Measurements from ENCODE around the gene PHF2.

The PHF2 gene

DNA sequence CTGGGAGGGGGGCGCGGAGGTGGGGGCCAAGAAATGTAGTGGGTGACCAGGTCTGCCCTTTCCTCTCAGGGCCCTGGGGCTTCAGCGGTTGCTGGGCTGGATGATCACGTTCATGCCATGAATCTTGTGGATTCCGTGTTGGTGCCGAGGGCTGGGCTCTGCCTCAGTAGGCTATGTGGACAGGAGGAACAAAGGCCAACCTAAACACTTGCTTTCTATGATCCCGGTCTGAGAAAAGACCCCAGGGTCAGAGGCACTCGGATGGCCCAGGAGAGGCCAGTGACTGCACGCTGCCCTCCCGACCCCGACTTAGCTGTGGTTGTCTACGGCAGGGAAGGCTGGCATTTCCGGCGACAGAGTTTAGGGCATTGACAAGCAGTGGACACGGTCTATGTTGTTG is 26.6 kb downstream of the PHF2 start:
- no peak for DNase-seq

DNA sequence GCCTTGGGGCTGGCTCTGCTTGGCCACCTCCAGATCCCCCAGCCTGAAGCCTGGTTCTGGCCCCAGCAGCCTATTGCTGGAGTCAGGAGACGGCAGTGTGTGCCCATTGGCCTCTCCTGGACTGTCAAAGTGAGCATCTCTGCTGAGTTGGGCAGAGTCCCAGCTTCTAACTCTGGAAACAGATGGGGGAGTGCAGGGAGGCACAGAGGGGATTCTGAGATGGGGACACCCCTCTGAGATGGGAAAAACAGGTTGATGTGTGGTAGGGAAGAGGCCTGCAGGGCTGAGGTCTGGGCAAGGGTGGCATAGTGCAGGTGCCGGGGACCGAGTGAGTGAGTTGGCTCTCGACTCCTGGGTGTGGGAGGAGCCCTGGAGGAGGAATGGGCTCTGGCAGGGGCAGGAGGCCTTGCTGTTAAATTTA is 27.5 kb downstream of the PHF2 start:
- DNase-seq, result no peak

DNA sequence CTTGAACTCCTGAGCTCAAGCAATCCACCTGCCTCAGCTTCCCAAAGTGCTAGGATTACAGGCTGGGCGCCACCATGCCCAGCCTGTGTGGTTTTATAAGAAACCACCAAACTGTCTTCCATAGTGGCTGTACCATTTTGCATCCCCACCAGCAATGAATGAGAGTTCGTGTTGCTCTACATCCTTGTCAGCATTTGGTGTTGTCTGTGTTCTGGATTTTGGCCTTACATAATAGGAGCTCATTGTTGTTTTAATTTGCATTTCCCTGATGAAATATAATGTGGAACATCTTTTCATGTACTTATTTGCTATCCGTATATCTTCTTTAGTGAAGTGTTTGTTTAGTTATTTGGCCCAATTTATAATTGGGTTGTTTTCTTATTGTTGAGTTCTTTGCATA is 29.8 kb downstream of the PHF2 start:
- no peak for DNase-seq

DNA sequence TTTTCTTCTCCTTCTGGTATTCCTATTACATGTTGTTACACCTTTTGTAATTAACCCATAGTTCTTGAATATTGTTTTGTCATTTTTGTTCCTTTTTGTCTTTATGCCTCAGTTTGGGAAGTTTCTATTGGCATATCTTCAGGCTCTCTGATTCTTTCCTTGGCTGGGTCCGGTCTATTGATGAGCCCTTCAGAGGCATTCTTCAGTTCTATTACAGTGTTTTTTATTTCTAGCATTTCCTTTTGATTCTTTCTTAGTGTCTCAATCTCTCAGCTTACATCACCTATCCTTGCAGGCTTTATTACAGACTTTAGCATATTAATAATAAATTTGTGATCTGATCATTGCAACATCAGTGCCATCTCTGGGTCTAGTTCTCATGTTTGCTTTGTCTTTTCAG is 33.8 kb downstream of the PHF2 start:
- DNase-seq, result no peak

DNA sequence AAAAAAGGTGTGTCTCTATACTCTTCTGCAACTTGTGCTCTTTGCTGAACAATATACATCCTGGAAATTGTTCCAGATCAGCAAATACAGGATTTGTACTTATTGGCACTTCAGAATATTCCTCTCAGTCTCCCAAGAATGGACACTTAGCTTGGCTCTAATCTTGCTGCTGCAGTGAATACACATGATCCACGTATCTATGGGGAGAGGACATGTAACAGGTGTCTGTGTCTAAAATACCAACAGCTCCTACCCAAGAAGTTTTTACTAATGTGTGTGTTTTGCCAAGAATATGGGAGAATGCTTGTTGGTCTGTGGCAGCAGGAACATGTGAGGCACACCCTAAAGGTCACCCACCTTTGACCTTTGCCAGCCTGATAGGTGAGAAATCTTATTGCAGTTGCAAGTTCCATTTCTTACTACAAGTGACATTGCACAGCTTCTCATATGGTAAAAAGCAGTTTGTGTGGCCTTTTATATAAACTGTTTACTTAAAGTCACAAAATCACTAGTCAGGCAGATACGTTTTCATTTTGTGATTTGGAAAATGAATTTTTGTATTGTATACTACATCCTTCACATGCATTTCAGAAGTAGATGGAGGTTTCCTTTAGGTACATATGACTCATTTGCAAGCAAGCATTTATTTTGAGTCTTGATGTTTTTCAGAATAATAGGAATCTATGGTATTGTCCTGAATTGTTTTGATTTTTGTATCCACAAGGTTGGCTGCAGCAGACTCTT is 35.8 kb downstream of the PHF2 start:
- no peak for DNase-seq

DNA sequence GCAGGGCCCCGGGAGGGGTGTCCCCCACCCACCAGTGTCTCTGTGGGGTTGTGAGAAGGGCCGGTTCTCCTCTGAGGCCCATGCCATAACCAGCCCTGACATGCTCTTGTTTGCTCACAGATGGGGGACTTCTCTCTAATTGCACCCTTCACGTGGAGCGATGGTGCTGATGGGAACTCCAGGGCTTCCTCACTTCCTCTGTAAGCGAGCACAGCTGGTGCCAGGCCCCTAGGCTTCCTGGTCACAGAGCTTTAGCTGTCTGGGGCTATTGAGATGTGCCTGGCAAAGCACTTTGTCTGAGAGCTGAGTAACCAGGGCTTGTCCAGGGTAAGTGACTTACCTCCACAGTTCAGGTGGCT is 36.4 kb downstream of the PHF2 start:
- no peak for DNase-seq

DNA sequence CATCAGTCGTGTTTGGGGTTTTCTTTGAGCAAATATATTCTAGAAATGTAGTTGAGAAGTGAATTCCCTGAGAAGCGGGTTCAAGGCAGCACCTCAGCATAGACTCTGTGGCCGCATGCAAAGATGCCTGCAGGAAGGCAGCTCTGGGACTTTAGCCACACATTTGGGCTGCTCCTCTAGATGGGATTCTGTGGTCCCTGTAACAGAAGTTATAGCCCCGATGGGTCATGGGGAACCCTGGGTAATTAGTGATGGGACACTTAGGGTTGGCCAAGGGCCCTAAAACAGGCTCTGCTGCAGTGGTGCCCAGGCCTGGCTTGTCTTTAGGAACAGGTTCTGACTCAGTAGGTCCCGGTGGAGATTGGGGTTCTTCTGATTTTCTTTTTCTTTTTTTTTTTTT is 36.8 kb downstream of the PHF2 start:
- DNase-seq, result no peak

DNA sequence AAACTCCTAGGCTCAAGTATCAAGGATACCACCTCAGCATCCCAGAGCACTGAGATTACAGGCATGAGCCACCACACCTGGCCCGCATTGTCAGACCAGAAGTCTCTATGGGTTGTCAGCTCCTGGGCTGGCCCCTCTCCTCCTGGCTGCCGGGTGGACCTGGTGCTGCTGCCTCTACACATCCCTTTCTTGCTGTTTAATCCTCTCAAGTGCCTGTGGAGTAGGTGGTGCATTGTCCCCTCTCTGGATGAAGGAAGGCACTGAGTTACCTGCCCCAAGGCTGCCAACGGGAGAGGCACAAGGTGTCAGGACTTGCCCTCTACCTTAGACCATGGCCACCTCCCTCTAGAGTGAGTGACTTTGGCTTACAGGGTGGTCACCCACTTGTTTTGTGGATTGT is 37.4 kb downstream of the PHF2 start:
- no peak for DNase-seq

DNA sequence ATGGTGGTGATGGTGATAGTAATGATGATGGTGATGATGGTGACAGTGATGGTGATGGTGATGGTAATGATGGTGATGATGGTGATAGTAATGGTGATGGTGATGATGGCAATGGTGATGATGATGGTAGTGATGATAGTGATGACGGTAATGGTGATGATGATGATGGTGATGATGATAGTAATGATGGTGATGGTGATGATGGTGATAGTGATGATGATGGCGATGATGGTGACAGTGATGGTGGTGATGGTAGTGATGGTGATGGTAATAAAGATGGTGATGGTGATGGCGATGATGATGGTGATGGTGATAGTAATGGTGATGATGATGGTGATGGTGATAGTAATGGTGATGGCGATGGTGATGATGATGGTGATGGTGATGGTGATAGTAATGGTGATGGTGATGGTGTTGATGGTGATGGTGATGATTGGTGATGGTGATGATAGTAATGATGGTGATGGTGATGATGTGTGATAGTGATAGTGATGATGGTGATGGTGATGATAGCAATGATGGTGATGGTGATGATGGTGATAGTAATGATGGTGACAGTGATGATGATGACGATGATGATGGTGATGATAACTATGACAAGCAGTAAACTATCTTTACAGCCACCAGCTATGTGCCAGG is 38.6 kb downstream of the PHF2 start:
- DNase-seq, result no peak

DNA sequence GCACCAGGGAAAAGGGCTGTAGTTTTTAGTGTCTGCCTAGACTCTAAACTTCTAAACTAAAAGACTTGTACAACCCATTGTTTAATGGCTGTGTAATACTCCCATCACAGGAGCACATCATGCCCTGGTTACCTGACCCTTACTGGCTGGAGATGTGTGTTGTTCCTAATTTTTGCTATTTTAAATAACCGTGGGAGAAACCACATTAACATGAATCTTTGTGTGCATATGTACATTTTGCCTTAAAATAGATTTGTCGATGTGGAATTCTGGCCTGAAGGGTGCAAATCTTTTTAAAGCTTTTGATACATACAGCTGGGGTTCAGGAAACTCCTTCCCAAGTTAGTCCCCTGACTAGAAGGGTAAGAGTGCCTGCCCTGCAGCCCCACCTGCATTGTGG is 39.7 kb downstream of the PHF2 start:
- DNase-seq, result no peak

DNA sequence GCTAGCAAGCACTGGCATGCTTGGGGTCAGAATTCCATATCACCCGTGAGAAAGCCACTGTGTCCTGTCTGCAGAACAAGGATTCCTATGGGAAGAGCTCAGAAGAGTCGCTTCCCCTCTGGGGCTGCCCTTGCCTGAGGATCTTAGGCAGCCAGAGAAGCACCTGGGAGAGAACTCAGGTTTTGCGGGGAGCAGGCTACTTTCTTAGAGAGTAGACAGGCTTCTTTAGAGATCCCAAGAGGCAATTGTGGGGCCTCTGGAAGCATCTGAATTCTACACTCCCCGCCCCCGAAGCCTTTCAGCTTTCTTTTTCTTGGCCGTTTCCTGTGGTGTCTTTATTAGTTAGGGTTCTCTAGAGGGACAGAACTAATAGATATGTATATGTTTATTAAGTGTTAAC is 40.9 kb downstream of the PHF2 start:
- no peak for DNase-seq

DNA sequence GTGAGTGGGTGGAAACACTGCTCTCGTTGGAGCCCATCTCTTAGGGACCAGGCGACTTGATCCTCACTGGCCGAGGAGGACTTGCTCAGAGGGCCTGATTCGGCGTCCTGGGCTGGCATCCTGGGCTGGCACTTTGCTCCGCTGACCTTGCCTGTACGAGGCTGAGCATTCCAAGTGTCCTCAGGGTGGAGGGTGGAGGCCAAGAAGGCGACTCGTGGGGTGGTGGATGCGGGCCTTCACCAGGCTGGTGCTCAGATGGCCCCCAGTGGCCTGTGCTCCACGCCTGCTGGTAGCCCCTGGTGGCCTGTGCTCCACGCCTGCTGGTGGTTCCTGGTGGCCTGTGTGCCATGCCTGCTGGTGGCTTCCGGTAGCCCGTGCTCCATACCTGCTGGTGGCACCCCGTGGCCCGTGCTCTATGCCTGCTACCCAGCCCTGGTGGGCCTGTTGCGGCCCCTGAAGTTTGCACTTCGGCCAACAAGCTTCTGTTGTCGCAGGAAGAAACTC is 42.9 kb downstream of the PHF2 start:
- no peak for DNase-seq

DNA sequence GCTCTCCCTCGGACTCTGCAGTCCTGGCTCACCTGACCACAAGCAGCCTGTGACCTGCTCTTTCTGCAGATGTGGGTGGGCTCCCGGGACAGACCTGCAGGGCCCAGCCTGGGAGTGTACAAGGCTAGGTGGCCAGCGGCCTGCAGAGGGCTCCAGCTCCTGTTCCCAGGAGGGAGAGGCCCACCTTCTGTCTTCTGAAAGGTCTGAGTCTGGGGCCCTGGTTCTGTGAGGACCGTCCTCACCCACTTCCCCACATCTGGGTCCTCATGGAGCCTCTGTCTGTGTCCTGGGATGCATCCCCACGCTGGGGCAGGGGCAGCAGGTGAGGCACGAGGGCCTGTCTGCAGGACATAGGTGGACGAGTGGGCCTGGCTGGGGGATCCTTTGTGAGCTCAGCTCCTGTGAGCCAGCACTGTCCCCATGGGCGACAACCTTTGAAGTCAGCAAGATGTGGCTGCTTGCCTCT is 43.7 kb downstream of the PHF2 start:
- DNase-seq, result no peak

DNA sequence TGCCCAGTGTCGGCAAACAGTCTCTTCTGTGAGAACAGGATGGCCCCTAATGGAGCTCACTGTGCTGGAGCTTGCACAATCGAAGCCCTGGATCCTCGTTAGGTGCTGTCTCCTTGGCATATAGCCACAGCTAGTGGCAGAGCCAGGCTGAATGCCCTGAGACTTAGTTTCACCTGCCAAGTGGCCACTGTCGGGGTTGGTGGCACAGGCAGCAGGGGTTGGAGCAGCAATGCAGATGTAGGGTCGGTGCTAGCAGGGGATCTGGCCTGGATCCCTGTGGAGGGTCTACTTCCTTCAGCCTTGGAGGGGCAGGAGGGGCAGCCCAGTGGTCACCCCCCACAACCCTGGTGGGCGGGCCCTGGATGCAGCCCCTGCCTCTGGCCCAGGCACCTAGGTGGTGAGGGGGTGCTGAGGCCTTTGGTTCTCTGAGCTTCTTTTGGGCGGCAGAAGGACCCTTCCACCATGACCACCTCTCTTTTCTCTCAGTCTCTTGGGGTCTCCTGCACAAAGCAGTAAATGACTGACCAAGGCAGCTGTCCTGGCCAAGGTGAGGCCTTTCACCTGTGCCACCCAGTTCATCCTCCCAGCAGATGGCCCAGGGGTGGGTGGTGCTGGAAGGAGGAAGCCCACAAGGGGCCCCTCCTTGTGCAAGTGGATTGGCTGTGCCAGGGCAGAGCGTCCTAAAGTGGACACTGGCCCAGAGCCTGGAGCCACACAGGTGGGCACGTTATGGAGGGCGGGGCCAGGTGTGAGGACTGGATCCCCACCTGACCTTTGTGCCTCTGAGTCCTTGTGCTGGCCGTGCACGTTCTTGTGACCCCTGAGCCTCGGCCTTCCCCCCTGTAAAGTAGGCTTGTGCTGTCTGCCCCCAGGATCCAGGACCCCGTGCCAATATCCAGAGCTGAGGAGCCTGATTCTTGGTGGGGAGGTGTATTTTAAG is 44.8 kb downstream of the PHF2 start:
- DNase-seq, result no peak

DNA sequence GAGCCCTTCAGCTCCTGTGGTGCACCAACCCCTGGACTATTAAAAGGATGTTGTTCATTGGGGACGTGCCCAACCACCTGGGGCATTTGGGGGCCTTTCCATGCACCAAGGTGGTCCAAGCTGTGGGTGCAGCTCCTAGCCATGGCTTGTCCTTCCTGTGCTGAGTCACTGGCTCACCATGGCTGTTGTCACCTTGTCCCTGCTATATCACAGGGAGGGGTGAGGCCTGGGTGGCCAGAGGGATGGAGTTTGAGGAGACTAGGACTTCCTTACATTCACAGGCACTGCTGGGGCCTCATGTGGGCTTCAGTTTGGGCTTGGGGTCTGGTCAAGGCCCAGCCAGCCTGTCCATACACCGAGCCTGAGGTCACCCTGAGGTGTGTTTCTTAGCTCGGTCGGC is 45.5 kb downstream of the PHF2 start:
- DNase-seq, result no peak

DNA sequence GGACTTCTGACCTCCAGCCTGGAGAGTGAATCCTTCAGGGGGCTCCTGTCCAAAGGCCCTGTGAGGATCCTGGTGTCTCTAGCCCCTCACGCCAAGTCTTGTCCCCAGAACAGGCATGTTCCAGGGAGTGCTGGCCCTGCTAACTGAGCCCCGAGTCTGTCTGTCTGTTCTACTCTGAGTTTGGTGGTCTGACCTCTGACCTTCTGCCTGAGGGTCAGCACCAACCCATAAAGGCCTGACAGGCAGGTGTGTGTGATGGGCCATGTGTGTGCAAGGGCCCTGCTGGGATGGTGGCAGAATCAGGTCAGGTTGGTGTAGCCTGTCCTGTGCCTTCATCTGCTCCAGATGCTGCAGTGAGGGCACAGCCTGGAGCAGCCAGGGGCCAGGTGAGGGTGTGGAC is 46.3 kb downstream of the PHF2 start:
- no peak for DNase-seq

DNA sequence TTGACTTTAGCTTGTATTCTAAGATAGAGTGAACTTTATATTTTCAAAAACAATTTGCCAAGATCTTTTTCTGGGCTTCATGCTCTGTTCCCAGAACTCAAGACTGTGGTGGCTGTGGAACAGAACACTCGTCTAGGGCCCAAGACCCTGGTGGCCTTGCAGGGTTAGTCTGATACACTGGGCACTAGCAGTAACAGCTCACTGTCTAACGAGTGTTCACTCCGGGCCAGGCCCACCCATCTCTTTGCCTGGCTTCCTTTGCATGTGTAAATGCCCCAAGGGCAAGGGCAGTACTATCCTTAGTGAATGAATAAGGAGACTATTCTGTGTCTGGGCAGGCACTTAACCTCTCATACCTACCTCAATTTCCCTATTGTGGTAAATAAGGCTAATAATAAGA is 47.4 kb downstream of the PHF2 start:
- no peak for DNase-seq

DNA sequence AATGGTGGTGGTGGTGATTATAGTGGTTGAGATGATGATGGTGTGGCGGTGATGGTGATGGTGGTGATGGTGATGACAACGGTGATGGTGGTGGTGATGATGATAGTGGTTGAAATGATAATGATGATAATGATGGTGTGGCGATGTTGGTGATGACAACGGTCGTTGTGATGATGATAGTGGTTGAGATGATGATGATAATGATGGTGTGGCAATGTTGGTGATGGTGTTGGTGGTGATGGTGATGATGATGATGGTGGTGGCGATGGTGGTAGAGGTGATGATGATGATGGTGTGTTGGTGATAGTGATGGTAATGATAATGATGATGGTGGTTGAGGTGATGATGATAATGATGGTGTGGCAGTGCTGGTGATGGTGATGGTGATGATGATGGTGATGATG is 48.0 kb downstream of the PHF2 start:
- DNase-seq, result no peak

DNA sequence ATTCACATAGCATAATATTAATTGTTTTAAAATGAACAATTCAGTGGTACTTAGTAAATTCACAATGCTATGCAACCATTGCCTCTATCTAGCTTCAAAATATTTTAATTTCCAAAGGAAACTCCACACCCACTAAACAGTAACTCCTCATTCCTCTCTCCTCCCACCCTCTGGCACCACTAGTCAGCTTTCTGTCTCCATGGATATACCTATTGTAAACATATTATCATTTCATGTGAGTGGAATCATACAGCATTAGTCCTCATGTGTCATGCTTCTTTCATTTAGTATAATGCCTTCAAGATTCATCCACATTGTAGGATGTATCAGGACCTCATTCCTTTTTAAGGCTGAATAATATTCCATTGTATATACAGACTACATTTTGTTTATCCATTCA is 48.6 kb downstream of the PHF2 start:
- DNase-seq, result no peak

DNA sequence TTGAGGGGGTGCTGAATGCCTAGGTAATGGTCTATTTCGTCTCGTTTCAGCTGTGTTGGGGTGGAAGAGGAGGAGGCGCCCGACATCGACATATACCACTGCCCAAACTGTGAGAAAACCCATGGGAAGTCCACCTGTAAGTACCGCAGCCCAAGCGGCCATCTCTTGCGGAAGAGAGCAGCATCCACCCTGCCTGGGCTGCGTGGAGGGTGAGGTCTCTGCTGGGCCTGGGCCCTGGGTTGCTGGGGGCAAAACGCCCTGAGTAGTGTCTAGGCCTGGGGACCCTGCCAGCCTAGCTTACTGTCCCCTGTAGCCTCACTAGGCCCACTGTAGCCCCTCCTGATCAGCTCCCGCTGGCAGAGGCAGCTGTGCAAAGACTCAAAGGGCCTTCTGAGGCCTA is 53.5 kb downstream of the PHF2 start:
- DNase-seq, result no peak

DNA sequence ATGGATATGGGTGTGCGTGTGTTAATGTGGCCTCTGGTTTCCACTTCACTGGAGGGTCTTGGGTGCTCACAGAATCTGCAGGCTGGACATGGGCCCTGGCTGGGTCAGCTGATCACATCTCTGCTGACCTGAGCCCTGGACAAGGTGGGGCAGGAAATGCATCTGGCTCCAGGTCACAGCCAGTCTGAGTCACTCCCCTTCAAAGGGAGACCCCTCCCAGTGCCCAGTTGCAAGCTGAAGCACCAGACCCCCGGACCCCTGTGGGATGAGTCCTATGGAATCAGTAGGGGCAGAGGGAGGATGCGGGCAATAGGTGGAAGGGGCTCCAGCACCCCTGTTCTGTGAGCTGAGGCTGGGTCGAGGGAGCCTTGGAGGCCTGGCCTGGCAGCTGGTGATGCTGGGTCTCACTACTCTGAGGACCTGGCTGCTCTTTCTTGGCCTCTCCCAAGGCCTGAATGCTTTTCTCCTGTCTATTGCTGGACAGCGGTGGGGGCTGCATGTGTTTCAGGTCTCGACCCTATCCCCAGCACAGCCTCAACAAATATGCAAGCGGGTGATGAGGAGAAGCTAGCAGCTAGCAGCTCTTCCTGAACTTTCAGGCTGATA is 54.5 kb downstream of the PHF2 start:
- no peak for DNase-seq

DNA sequence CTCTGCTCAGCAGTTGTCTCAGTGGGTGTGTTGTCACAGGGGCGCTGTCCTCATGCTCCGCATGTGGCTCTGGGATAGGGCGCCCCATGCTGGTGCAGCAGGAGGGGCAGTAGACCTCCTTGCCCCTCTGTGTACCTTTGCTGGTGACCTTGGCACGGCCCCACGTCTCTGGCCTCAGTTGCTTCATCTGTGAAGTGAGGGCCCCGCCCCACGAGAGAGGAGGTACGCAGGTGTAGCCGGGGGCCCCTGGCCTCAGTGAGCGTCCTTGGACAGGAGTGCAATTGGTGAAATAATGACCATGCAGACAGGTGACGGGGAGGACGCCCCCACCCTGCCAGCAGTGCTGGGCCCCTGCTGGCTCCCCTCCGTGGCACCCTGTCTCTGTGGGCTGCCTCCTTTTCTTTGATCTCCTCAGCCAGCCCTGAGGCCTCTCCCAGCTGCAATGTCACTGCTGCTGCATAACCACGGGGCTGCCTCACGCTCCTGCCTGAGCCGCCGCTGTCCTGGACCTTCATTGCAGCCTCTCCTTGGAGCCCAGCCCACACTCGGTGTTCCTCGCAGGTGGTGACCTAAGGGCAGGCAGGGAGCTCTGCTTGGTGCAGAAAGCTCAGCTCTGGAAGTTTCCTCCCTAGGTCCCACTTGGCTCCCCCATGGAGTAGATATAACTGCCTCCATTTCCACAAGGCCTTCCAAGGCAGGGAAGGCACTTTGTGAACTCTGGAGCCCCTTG is 57.3 kb downstream of the PHF2 start:
- DNase-seq, result no peak

All from hematopoietic multipotent progenitor cell treated with erythropoietin and hydrocortisone succinate and interleukin-3 and kit ligand, for 6 days (in vitro differentiated cells).